ENCODE data around the gene AFG1L.

GRCh38 chr6:108260126-108260808, 34.6 kb upstream of the AFG1L start:
- no peak for TF ChIP-seq CTCF (IDR thresholded peaks at IDR 0.05; ENCODE audit: low read length)
- no peak for TF ChIP-seq EZH2 (IDR thresholded peaks at IDR 0.05; ENCODE audit: borderline replicate concordance, low read length)

Measured in OCI-LY1 (cell line).